ENCODE data around the gene ACOXL. TPM values are rescaled to one million over a fixed set of nuclear protein-coding genes. Genes with fewer than 3 reads are reported as not detected.

The ACOXL gene
- total RNA-seq, 4 donors from 2014 or later: 0.64 TPM; not detected in 3

- H3K9me3 ChIP-seq: no peaks in the 10 kb centered on the region
- no peak for TF ChIP-seq POLR2A (IDR thresholded peaks at IDR 0.05)
- no peak for TF ChIP-seq CTCF (IDR thresholded peaks at IDR 0.05)
- no peak for TF ChIP-seq EP300 (IDR thresholded peaks at IDR 0.05)
- no peak for TF ChIP-seq POLR2AphosphoS5 (IDR thresholded peaks at IDR 0.05)
- peaks cover 12% of the 10 kb centered on the region for H3K27me3 ChIP-seq
- no peak overlapping the region for H3K4me3 ChIP-seq
- 67% methylated on average over 6 of the region's 6 CpGs for WGBS
- H3K4me1 ChIP-seq: peaks cover 19% of the 10 kb centered on the region
- H3K36me3 ChIP-seq: no peaks in the 10 kb centered on the region
- H3K27ac ChIP-seq: no peak overlapping the region
- DNase-seq (ENCODE audit: low spot score in 2 of 2): no peak
Measured at GRCh38 chr2:110772383-110772755, 40.0 kb downstream of the ACOXL start.

- Histone ChIP-seq H3K27me3 (peaks cover 14% of the 10 kb centered on the region), H3K9me3 (no peaks in the 10 kb centered on the region), H3K27ac (no peak overlapping the region), H3K4me3 (no peak overlapping the region), H3K4me1 (peaks cover 19% of the 10 kb centered on the region), H3K36me3 (no peaks in the 10 kb centered on the region)
- WGBS: 54% methylated on average over 6 of the region's 6 CpGs
- no peak for DNase-seq (ENCODE audit: low spot score in 2 of 2)
- TF ChIP-seq CTCF (IDR thresholded peaks at IDR 0.05): no peak
- no peak for TF ChIP-seq POLR2A (IDR thresholded peaks at IDR 0.05)
- no peak for TF ChIP-seq EP300 (IDR thresholded peaks at IDR 0.05)
- no peak for TF ChIP-seq POLR2AphosphoS5 (IDR thresholded peaks at IDR 0.05)
Measured at GRCh38 chr2:110773401-110773921, 41.1 kb downstream of the ACOXL start.

- TF ChIP-seq EP300 (IDR thresholded peaks at IDR 0.05) (no peak), POLR2AphosphoS5 (IDR thresholded peaks at IDR 0.05) (no peak), POLR2A (IDR thresholded peaks at IDR 0.05) (no peak), CTCF (IDR thresholded peaks at IDR 0.05) (no peak)
- 66% methylated on average over 2 of the region's 2 CpGs for WGBS
- H3K9me3 ChIP-seq: no peaks in the 10 kb centered on the region
- H3K4me1 ChIP-seq: peaks cover 19% of the 10 kb centered on the region
- DNase-seq (ENCODE audit: low spot score in 2 of 2): no peak
- no peaks in the 10 kb centered on the region for H3K36me3 ChIP-seq
- H3K27me3 ChIP-seq: peaks cover 11% of the 10 kb centered on the region
- H3K4me3 ChIP-seq: no peak overlapping the region
- H3K27ac ChIP-seq: no peak overlapping the region
Measured at GRCh38 chr2:110774701-110775100, 42.3 kb downstream of the ACOXL start.

- Histone ChIP-seq H3K4me1 (peaks cover 5% of the 10 kb centered on the region), H3K9me3 (no peaks in the 10 kb centered on the region), H3K27ac (no peak overlapping the region), H3K36me3 (no peaks in the 10 kb centered on the region), H3K4me3 (no peak overlapping the region), H3K27me3 (peaks cover 11% of the 10 kb centered on the region)
- no peak for DNase-seq (ENCODE audit: low spot score in 2 of 2)
- 67% methylated on average over 8 of the region's 12 CpGs for WGBS
- TF ChIP-seq CTCF (IDR thresholded peaks at IDR 0.05) (no peak), EP300 (IDR thresholded peaks at IDR 0.05) (no peak), POLR2AphosphoS5 (IDR thresholded peaks at IDR 0.05) (no peak), POLR2A (IDR thresholded peaks at IDR 0.05) (no peak)
Measured at GRCh38 chr2:110777531-110778311, 45.3 kb downstream of the ACOXL start.

GRCh38 chr2:110780461-110780860 lies 48.1 kb downstream of the ACOXL start:
- H3K27me3 ChIP-seq: peaks cover 15% of the 10 kb centered on the region
- H3K9me3 ChIP-seq: no peaks in the 10 kb centered on the region
- H3K36me3 ChIP-seq: no peaks in the 10 kb centered on the region
- 98% methylated on average over 3 of the region's 3 CpGs for WGBS
- TF ChIP-seq POLR2AphosphoS5 (IDR thresholded peaks at IDR 0.05) (no peak), EP300 (IDR thresholded peaks at IDR 0.05) (no peak), CTCF (IDR thresholded peaks at IDR 0.05) (no peak), POLR2A (IDR thresholded peaks at IDR 0.05) (no peak)
- no peak for DNase-seq (ENCODE audit: low spot score in 2 of 2)
- no peak overlapping the region for H3K4me3 ChIP-seq
- no peak overlapping the region for H3K27ac ChIP-seq
- no peaks in the 10 kb centered on the region for H3K4me1 ChIP-seq
